Fibroblast of villous mesenchyme (primary cell): ENCODE measurements around the gene VMAC. TPM values are rescaled to one million over a fixed set of nuclear protein-coding genes. Genes with fewer than 3 reads are reported as not detected.

Experiments used
- DNase-seq: peaks from one replicate; pipeline ENCODE4 v3.0.0-alpha.2; 2010; ENCODE audit warnings: low read depth
- H3K4me3 ChIP-seq: 2 replicates; pipeline ENCODE4 v1.5.1; 2011; ENCODE audit warnings: low read depth, mild to moderate bottlenecking, low read length
- total RNA-seq: library from RNA; depleted of rRNA; stranded (reverse); fragments of >200 nt; gene quantifications from 2 replicates; pipeline ENCODE4 v1.2.3, GENCODE V29; 2012
- TF ChIP-seq, protein P1 (sequence below): IDR thresholded peaks from 2 replicates; pipeline ENCODE4 v1.5.1; 2012; ENCODE audit warnings: low read depth, mild to moderate bottlenecking, low read length; ENCODE audit not compliant: insufficient read depth

VMAC gene
- total RNA-seq, 1 donor, result 5.2 TPM

DNA sequence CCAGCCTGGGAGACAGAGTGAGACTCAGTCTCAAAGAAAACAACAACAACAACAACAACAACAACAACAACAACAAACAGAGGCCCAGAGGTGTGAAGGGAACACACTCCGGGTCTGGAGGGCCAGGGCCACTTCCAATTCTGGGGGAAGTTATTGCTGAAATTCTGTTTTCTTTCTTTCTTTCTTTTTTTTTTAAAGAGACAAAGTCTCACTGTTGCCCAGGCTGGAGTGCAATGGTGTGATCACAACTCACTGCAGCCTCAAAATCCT, 5.9 kb downstream of the VMAC start:
- no peak overlapping the region for H3K4me3 ChIP-seq
- no peak for DNase-seq
- TF ChIP-seq, protein P1, sequence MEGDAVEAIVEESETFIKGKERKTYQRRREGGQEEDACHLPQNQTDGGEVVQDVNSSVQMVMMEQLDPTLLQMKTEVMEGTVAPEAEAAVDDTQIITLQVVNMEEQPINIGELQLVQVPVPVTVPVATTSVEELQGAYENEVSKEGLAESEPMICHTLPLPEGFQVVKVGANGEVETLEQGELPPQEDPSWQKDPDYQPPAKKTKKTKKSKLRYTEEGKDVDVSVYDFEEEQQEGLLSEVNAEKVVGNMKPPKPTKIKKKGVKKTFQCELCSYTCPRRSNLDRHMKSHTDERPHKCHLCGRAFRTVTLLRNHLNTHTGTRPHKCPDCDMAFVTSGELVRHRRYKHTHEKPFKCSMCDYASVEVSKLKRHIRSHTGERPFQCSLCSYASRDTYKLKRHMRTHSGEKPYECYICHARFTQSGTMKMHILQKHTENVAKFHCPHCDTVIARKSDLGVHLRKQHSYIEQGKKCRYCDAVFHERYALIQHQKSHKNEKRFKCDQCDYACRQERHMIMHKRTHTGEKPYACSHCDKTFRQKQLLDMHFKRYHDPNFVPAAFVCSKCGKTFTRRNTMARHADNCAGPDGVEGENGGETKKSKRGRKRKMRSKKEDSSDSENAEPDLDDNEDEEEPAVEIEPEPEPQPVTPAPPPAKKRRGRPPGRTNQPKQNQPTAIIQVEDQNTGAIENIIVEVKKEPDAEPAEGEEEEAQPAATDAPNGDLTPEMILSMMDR, result no peak

DNA sequence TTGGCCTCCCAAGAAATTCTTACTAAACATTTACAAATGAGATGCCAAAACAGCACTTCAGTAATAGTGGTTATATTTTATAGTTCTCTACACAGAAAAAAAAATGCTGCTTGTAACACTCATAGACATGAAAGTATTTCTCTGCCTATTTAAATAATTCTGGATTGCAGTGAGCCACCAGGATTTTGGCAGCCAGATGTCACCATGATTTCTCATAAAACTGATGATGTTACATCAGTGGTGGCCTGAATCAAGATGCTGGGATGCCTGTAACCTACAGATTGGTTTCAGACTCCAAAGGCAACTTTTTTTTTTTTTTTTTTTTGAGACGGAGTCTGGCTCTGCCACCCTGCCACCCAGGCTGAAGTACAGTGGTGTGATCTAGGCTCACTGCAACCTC, 6.7 kb downstream of the VMAC start:
- H3K4me3 ChIP-seq, result no peak overlapping the region
- TF ChIP-seq, protein P1, result no peak
- DNase-seq, result no peak

DNA sequence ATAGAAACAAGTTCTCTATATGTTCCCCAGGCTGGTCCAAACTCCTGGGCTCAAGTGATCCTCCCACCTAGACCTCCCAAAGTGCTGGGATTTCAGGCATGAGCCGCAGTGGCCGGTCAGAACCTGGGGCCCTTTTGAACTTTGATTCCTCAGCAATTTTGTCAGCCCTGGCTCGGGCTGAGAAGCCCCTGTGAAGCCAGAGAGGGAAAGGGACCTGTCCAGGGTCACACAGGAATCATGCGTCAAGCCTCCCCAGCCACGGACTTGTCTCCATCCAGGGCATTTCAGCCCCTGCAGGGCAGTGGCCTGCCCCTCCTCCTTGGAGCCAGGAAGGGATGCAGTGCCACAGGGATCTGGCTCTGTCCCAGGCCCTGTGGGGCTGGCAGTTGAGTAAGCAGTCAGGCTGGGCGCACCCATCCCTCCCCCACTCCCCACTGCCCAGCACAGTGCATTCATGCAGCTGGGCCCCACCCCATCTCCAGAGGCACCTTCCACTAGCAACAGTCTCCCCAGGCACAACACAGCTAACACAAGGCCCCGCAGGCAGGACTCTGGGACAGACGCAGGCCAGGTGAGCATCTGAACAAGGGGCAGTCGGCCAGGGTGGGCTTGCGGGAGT, 9.2 kb downstream of the VMAC start, which contains the start of gene CAPS:
Gene CAPS (plus strand): TSS at position 516 of the 619 bp plus-strand sequence. CDS start 153 bp downstream, outside the sequence.
- peak; percentile 64 for DNase-seq

DNA sequence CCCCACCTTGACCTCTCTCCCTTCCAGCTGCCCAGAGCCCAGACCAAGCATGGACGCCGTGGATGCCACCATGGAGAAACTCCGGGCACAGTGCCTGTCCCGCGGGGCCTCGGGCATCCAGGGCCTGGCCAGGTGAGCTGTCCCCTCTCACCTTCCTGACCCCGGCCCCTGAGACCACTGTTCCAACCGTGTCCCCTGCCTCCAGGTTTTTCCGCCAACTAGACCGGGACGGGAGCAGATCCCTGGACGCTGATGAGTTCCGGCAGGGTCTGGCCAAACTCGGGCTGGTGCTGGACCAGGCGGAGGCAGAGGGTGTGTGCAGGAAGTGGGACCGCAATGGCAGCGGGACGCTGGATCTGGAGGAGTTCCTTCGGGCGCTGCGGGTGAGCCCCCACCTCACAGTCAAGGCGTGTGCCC, 9.7 kb downstream of the VMAC start:
- DNase-seq, result no peak
- H3K4me3 ChIP-seq, result no peak overlapping the region
- TF ChIP-seq, protein P1, result no peak

More for the DNA sequence above, 9.2 kb downstream of the VMAC start, which contains the start of gene CAPS:
- no peak within 1 kb of the TSS for H3K4me3 ChIP-seq
- TF ChIP-seq, protein P1, result no peak

DNA sequence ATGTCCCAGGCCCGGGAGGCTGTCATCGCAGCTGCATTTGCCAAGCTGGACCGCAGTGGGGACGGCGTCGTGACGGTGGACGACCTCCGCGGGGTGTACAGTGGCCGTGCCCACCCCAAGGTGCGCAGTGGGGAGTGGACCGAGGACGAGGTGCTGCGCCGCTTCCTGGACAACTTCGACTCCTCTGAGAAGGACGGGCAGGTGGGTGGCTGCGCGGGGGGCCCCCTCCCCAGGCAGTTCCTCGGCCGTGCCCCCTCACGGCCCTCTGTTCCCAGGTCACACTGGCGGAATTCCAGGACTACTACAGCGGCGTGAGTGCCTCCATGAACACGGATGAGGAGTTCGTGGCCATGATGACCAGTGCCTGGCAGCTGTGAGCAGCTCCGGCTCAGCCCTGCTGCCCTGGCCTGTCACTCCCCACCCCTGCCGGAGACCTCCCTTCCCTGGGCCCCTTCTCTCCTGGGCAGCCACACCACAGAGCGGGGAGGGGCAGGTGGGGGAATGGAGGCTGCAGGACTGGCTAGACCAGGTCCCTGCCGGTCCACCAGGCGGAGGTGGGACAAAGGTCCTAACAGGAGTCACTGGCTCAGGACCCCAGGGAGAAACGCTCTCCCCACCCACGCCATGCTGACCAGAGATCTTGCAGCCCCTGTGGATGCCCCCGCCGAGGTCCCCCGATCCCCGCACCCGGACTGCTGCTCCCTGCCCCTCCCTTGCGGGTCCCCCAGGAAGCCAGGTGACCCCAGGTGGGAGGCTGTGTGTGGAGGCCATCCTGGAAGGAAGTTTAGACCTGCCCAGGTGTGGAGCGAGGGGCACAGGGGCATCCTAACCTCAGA, 10.5 kb downstream of the VMAC start:
- TF ChIP-seq, protein P1, result no peak
- DNase-seq, result no peak
- no peak overlapping the region for H3K4me3 ChIP-seq

DNA sequence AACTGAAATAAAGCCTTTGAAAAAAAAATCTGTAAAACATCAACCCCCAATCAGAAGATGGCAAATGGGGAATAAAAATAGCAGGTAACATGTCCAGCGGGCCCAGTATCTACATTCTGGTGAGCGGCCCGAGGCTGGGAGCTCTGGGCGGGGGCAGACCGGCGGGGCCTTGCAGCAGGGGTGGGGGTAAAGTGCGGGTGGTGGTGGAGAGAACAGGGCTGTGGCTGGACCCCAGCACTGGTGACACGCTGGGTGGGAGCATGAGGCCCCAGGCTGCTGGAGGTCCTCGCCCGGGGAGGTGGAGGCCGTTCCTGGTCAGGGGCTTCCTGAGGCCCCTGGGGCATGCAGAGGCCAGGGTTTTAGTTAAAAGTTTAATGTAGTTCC, 11.1 kb downstream of the VMAC start:
- TF ChIP-seq, protein P1, result no peak
- no peak for DNase-seq
- H3K4me3 ChIP-seq, result no peak overlapping the region
